Osteoblast (primary cell): ENCODE results near the gene MAP2K4. TPM values are rescaled to one million over a fixed set of nuclear protein-coding genes. Genes with fewer than 3 reads are reported as not detected.

Source experiments
- DNase-seq: peaks from one replicate; pipeline ENCODE4 v3.0.0; 2011; ENCODE audit warnings: low spot score, mixed read lengths; ENCODE audit not compliant: insufficient read length; ENCODE audit errors: missing footprints
- H2AFZ ChIP-seq: 2 replicates; pipeline ENCODE4 v1.6.0; 2011; ENCODE audit warnings: mild to moderate bottlenecking, low read length
- H3K27ac ChIP-seq: 2 replicates; pipeline ENCODE4 v1.5.1; 2011; ENCODE audit warnings: mild to moderate bottlenecking, low read depth, low read length, moderate library complexity
- H3K27me3 ChIP-seq: 2 replicates; pipeline ENCODE4 v1.6.0; 2012; ENCODE audit warnings: mild to moderate bottlenecking, control low read depth, inconsistent platforms, low read length, moderate library complexity; ENCODE audit not compliant: insufficient read depth
- H3K36me3 ChIP-seq: 2 replicates; pipeline ENCODE4 v1.5.1; 2011; ENCODE audit warnings: mild to moderate bottlenecking, low read length, control low read depth, moderate library complexity; ENCODE audit not compliant: insufficient read depth
- H3K4me1 ChIP-seq: 2 replicates; pipeline ENCODE4 v1.5.1; 2011; ENCODE audit warnings: mild to moderate bottlenecking, low read length, control low read depth, moderate library complexity; ENCODE audit not compliant: insufficient read depth
- H3K4me2 ChIP-seq: 2 replicates; pipeline ENCODE4 v1.6.0; 2011; ENCODE audit warnings: mild to moderate bottlenecking, low read length; ENCODE audit not compliant: insufficient read depth
- H3K4me3 ChIP-seq: fragments of 200-600 bp; sonication (generic); 3 replicates; pipeline ENCODE4 v1.5.1; 2012; ENCODE audit warnings: mild to moderate bottlenecking, low read length, inconsistent platforms; ENCODE audit not compliant: insufficient read depth
- H3K79me2 ChIP-seq: 2 replicates; pipeline ENCODE4 v1.6.0; 2012; ENCODE audit warnings: mild to moderate bottlenecking, low read length, control low read depth, inconsistent platforms; ENCODE audit not compliant: insufficient read depth
- H3K9me3 ChIP-seq: 2 replicates; pipeline ENCODE4 v1.5.1; 2011; ENCODE audit warnings: low read depth, low read length, control low read depth
- H4K20me1 ChIP-seq: 2 replicates; pipeline ENCODE4 v1.6.0; 2012; ENCODE audit warnings: mild to moderate bottlenecking, low read length, control low read depth; ENCODE audit not compliant: insufficient read depth
- CTCF ChIP-seq: IDR thresholded peaks from 2 replicates; pipeline ENCODE4 v1.5.1; 2011; ENCODE audit warnings: mild to moderate bottlenecking, low read depth, low read length, moderate library complexity; ENCODE audit errors: extremely low read depth
- total RNA-seq: library from RNA; depleted of rRNA; stranded (reverse); fragments of >200 nt; gene quantifications from 2 replicates; pipeline ENCODE4 v1.2.3, GENCODE V29; 2012

The MAP2K4 gene
- total RNA-seq, 1 donor: 40.9 TPM

GRCh38 chr17:12110906-12111305, 90.2 kb downstream of the MAP2K4 start:
- DNase-seq: no peak
- Histone ChIP-seq H2AFZ (no peak overlapping the region), H3K79me2 (peaks cover under 1% of the 10 kb centered on the region), H3K27ac (no peak overlapping the region), H3K4me3 (no peak overlapping the region), H3K36me3 (peaks cover 17% of the 10 kb centered on the region), H4K20me1 (no peaks in the 10 kb centered on the region), H3K4me2 (no peak overlapping the region), H3K27me3 (no peaks in the 10 kb centered on the region), H3K9me3 (no peaks in the 10 kb centered on the region), H3K4me1 (peaks cover 4% of the 10 kb centered on the region)
- no peak for TF ChIP-seq CTCF

- peaks cover 20% of the 10 kb centered on the region for H3K36me3 ChIP-seq
- H3K9me3 ChIP-seq: no peaks in the 10 kb centered on the region
- no peak overlapping the region for H3K27ac ChIP-seq
- no peak for DNase-seq
- H2AFZ ChIP-seq: no peak overlapping the region
- H3K27me3 ChIP-seq: no peaks in the 10 kb centered on the region
- no peak overlapping the region for H3K4me3 ChIP-seq
- no peaks in the 10 kb centered on the region for H3K4me1 ChIP-seq
- H3K79me2 ChIP-seq: no peaks in the 10 kb centered on the region
- H3K4me2 ChIP-seq: no peak overlapping the region
- no peaks in the 10 kb centered on the region for H4K20me1 ChIP-seq
- no peak for TF ChIP-seq CTCF
Measured at GRCh38 chr17:12113156-12113555, 92.5 kb downstream of the MAP2K4 start.

- Histone ChIP-seq H3K36me3 (peaks cover 20% of the 10 kb centered on the region), H3K27me3 (no peaks in the 10 kb centered on the region), H4K20me1 (no peaks in the 10 kb centered on the region), H3K4me2 (no peak overlapping the region), H3K4me1 (no peaks in the 10 kb centered on the region), H3K79me2 (no peaks in the 10 kb centered on the region), H3K4me3 (no peak overlapping the region), H2AFZ (no peak overlapping the region), H3K9me3 (no peaks in the 10 kb centered on the region), H3K27ac (no peak overlapping the region)
- TF ChIP-seq CTCF: no peak
- no peak for DNase-seq
Measured at GRCh38 chr17:12114686-12115418, 94.2 kb downstream of the MAP2K4 start.

GRCh38 chr17:12116143-12116542, 95.5 kb downstream of the MAP2K4 start:
- no peak overlapping the region for H3K4me2 ChIP-seq
- no peaks in the 10 kb centered on the region for H3K79me2 ChIP-seq
- no peaks in the 10 kb centered on the region for H3K4me1 ChIP-seq
- no peaks in the 10 kb centered on the region for H3K9me3 ChIP-seq
- H3K36me3 ChIP-seq: peaks cover 20% of the 10 kb centered on the region
- no peak overlapping the region for H2AFZ ChIP-seq
- no peak for DNase-seq
- no peaks in the 10 kb centered on the region for H4K20me1 ChIP-seq
- no peak for TF ChIP-seq CTCF
- no peak overlapping the region for H3K27ac ChIP-seq
- no peak overlapping the region for H3K4me3 ChIP-seq
- no peaks in the 10 kb centered on the region for H3K27me3 ChIP-seq
